ENCODE results near the gene MBD3L5.

GRCh38 chr19:6997679-6998445, 32.5 kb upstream of the MBD3L5 start:
- TF ChIP-seq CTCF (IDR thresholded peaks at IDR 0.05), result no peak
- no peak for TF ChIP-seq POLR2A (IDR thresholded peaks at IDR 0.05)

Measured in esophagus squamous epithelium (tissue), 4 donors.